Measurements from ENCODE around the gene WDR45B. TPM values are rescaled to one million over a fixed set of nuclear protein-coding genes. Genes with fewer than 3 reads are reported as not detected.
"Not testable (repeated sequence)": the region's sequence is repeated elsewhere in the genome, so short reads cannot be mapped to it uniquely, and the experiment has no call there.

The WDR45B gene
- total RNA-seq, 1 experiment from 2014 or later, result 84.9 TPM

GRCh38 chr17:82587234-82588086 is 60.8 kb downstream of the WDR45B start:
- H3K36me3 ChIP-seq (ENCODE audit: low read depth), result no peaks in the 10 kb centered on the region

DNA sequence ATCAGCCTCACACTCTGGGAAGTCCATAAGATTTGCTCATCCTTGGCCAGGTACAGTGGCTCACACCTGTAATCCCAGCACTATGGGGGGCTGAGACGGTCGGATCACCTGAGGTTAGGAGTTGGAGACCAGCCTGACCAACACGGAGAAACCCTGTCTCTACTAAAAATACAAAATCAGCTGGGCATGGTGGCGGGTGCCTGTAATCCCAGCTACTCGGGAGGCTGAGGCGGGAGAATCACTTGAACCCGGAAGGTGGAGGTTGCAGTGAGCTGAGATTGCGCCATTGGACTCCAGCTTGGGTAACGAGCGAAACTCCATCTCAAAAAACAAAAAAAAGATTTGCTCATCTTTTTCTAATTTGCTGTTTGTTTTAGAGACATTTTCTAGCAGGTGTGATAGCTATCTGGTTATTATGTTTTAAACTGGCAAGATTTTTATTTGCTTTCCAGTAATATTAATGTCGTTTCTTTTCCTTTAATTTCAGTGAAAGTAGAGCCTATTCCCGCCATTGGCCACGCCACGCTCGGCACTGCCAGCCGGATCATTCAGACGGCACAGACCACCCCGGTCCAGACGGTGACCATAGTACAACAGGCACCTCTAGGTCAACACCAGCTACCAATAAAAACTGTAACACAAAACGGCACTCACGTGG is 61.5 kb downstream of the WDR45B start:
- ChIA-PET POLR2A (ENCODE audit: unreplicated experiment) (no interaction called here), CTCF (no interaction called here)
- TF ChIP-seq CTCF (conservative IDR thresholded peaks at IDR 0.05) (no peak), EZH2 (IDR thresholded peaks at IDR 0.05; ENCODE audit: low read depth) (no peak)
- no peak overlapping the region for H3K27ac ChIP-seq
- no peak overlapping the region for H2AFZ ChIP-seq
- no peak overlapping the region for H3K4me2 ChIP-seq
- DNase-seq, result no peak
- peaks cover 4% of the 10 kb centered on the region; the same call in 1 of the 2 replicates for H3F3A ChIP-seq (ENCODE audit: insufficient read depth, low read depth)
- no peaks in the 10 kb centered on the region for H4K20me1 ChIP-seq (ENCODE audit: insufficient read depth)
- H3K79me2 ChIP-seq (ENCODE audit: low read depth), result no peaks in the 10 kb centered on the region
- no peaks in the 10 kb centered on the region for H3K9me2 ChIP-seq (ENCODE audit: insufficient read depth)
- H3K27me3 ChIP-seq (ENCODE audit: insufficient read depth, low read depth), result no peaks in the 10 kb centered on the region
- no peaks in the 10 kb centered on the region for H3K36me3 ChIP-seq (ENCODE audit: low read depth)
- H3K9me3 ChIP-seq (ENCODE audit: insufficient read depth, low read depth), result no peaks in the 10 kb centered on the region
- BruUV-seq (replicated peaks), result no TSS peak
- intact Hi-C loops (cut with micrococcal nuclease; ENCODE audit: unreplicated experiment), result no loop called here
- H3K4me3 ChIP-seq, result no peak overlapping the region
- H3K4me1 ChIP-seq (replicated peaks; ENCODE audit: insufficient read depth), result no peaks in the 10 kb centered on the region

More at GRCh38 chr17:82587234-82588086, 60.8 kb downstream of the WDR45B start:
- intact Hi-C loops (cut with micrococcal nuclease; ENCODE audit: unreplicated experiment), result no loop called here
- BruUV-seq (replicated peaks), result no TSS peak
- ChIA-PET POLR2A (ENCODE audit: unreplicated experiment) (no interaction called here), CTCF (no interaction called here)
- Histone ChIP-seq H4K20me1 (ENCODE audit: insufficient read depth) (peaks cover 3% of the 10 kb centered on the region; the same call in 1 of the 2 replicates), H2AFZ (no peak overlapping the region), H3K27ac (no peak overlapping the region), H3K79me2 (ENCODE audit: low read depth) (no peaks in the 10 kb centered on the region), H3K9me2 (ENCODE audit: insufficient read depth) (no peaks in the 10 kb centered on the region), H3K4me1 (replicated peaks; ENCODE audit: insufficient read depth) (peaks cover 7% of the 10 kb centered on the region), H3K4me2 (no peak overlapping the region), H3K9me3 (ENCODE audit: insufficient read depth, low read depth) (no peaks in the 10 kb centered on the region), H3K4me3 (no peak overlapping the region), H3F3A (ENCODE audit: insufficient read depth, low read depth) (peaks cover 10% of the 10 kb centered on the region; the same call in 1 of the 2 replicates), H3K27me3 (ENCODE audit: insufficient read depth, low read depth) (no peaks in the 10 kb centered on the region)
- DNase-seq, result no peak
- no peak for TF ChIP-seq EZH2 (IDR thresholded peaks at IDR 0.05; ENCODE audit: low read depth)
- TF ChIP-seq CTCF (conservative IDR thresholded peaks at IDR 0.05), result no peak

DNA sequence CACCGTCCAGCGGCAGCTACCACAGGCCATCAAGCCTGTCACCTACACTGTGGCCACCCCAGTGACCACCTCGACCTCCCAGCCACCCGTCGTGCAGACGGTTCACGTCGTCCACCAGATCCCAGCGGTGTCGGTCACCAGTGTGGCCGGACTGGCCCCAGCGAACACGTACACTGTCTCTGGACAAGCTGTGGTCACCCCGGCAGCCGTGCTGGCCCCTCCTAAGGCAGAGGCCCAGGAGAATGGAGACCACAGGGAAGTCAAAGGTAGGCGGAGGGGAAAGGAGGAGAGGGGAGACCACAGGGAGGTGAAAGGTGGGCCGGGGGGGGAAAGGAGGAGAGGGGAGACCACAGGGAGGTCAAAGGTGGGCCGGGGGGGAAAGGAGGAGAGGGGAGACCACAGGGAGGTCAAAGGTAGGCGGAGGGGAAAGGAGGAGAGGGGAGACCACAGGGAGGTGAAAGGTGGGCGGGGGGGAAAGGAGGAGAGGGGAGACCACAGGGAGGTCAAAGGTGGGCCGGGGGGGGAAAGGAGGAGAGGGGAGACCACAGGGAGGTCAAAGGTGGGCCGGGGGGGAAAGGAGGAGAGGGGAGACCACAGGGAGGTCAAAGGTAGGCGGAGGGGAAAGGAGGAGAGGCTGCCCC is 62.2 kb downstream of the WDR45B start:
- intact Hi-C loops (cut with micrococcal nuclease; ENCODE audit: unreplicated experiment); H2AFZ ChIP-seq; CTCF ChIA-PET: not testable (repeated sequence)

More for the DNA sequence above, 62.2 kb downstream of the WDR45B start:
- DNase-seq; BruUV-seq (replicated peaks); H3K4me1 ChIP-seq (replicated peaks; ENCODE audit: insufficient read depth); H3K27ac ChIP-seq; H3K9me2 ChIP-seq (ENCODE audit: insufficient read depth); H3K36me3 ChIP-seq (ENCODE audit: low read depth); H3K4me2 ChIP-seq; H3K9me3 ChIP-seq (ENCODE audit: insufficient read depth, low read depth); H3F3A ChIP-seq (ENCODE audit: insufficient read depth, low read depth); H3K79me2 ChIP-seq (ENCODE audit: low read depth); POLR2A ChIA-PET (ENCODE audit: unreplicated experiment); H4K20me1 ChIP-seq (ENCODE audit: insufficient read depth); H3K27me3 ChIP-seq (ENCODE audit: insufficient read depth, low read depth); H3K4me3 ChIP-seq: not testable (repeated sequence)

Data from PC-9 (cell line).